Immature natural killer cell (primary cell): ENCODE data around the gene HKDC1. TPM values are rescaled to one million over a fixed set of nuclear protein-coding genes. Genes with fewer than 3 reads are reported as not detected.

Source experiments
- DNase-seq, 3 donors: peaks; one replicate each; pipeline ENCODE4 v3.0.0; 2022; ENCODE audit warnings: mixed read lengths in 1 of 3
- H3K27ac Mint-ChIP-seq, 6 donors: one replicate each; pipeline ENCODE4 v1.8.0; 2020; ENCODE audit warnings: mixed read lengths in 6 of 6, mild to moderate bottlenecking in 5 of 6, inconsistent platforms in 4 of 6, moderate library complexity in 3 of 6
- H3K27me3 Mint-ChIP-seq, 3 donors: one replicate each; pipeline ENCODE4 v1.8.0; 2020 to 2021; ENCODE audit warnings: low read depth in 3 of 3, mild to moderate bottlenecking in 3 of 3, mixed read lengths in 3 of 3, moderate library complexity in 3 of 3, inconsistent platforms in 1 of 3
- H3K36me3 Mint-ChIP-seq, 3 donors: one replicate each; pipeline ENCODE4 v1.8.0; 2020; ENCODE audit warnings: mixed read lengths in 3 of 3, inconsistent platforms in 2 of 3, mild to moderate bottlenecking in 2 of 3
- H3K4me1 Mint-ChIP-seq, 2 donors: one replicate each; pipeline ENCODE4 v1.8.0; 2020; ENCODE audit warnings: inconsistent platforms in 2 of 2, mild to moderate bottlenecking in 2 of 2, mixed read lengths in 2 of 2, moderate library complexity in 1 of 2
- H3K4me3 Mint-ChIP-seq, 5 donors: one replicate each; pipeline ENCODE4 v1.8.0; 2020; ENCODE audit warnings: mild to moderate bottlenecking in 5 of 5, mixed read lengths in 5 of 5, inconsistent platforms in 3 of 5, moderate library complexity in 3 of 5
- H3K9me3 Mint-ChIP-seq, 6 donors: one replicate each; pipeline ENCODE4 v1.8.0; 2020; ENCODE audit warnings: mild to moderate bottlenecking in 6 of 6, mixed read lengths in 6 of 6, inconsistent platforms in 4 of 6, moderate library complexity in 3 of 6
- polyA plus RNA-seq, 3 donors: library from polyadenylated mRNA; unstranded; fragments of 300-500 nt; fragmentation: Illumina TruSeq; gene quantifications; one replicate each; pipeline ENCODE4 v1.2.3, GENCODE V29; 2021

The HKDC1 gene
- polyA plus RNA-seq, 3 donors from 2014 or later, result 0.16 TPM; not detected in 2

DNA sequence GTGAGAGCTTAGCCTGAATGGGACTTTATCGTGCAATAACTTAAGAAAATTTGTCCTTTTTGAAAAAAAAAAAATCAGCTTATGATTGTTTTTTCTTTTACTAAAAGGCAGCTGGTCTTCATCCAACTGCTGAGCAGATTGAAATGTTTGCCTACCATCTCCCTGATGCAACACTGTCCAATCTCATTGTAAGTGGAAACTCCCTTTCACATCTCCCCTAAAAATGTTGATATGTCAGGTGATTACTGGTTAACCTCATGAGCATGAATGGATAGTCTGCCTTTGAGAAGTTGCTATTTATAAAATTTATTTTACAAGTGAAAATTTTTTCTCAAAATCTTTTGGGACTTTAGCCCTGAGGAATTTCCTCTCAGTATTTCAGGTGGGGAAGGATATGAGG is 17.8 kb upstream of the HKDC1 start:
- Mint-ChIP-seq H3K36me3 (peaks cover 19 to 29% (median 25%) of the 10 kb centered on the region in 3 donors), H3K4me3 (peak overlapping the region in 3 of 5 donors; percentile 27 to 55 (median 33)), H3K27me3 (peaks cover 0 to 2% (median 0%) of the 10 kb centered on the region in 3 donors), H3K4me1 (peaks cover 53 to 57% of the 10 kb centered on the region in 2 donors), H3K9me3 (no peaks in the 10 kb centered on the region), H3K27ac (peak overlapping the region; percentile 67 to 91 (median 74))
- DNase-seq, result peak in 2 of 3 donors; percentile 10 to 36

- peak overlapping the region in 4 of 6 donors; percentile 65 to 93 (median 78) for H3K27ac Mint-ChIP-seq
These were observed 11.4 kb upstream of the HKDC1 start for GRCh38 chr10:69208761-69209160.

GRCh38 chr10:69209787-69210484 is 10.2 kb upstream of the HKDC1 start:
- no peak overlapping the region for H3K4me3 Mint-ChIP-seq
- no peak for DNase-seq
- peaks cover 0 to 2% (median 0%) of the 10 kb centered on the region in 3 donors for H3K27me3 Mint-ChIP-seq
- H3K27ac Mint-ChIP-seq, result peak overlapping the region in 5 of 6 donors; percentile 43 to 56 (median 48)
- H3K9me3 Mint-ChIP-seq, result no peaks in the 10 kb centered on the region
- H3K36me3 Mint-ChIP-seq, result peaks cover 19 to 37% (median 32%) of the 10 kb centered on the region in 3 donors
- peaks cover 52 to 62% of the 10 kb centered on the region in 2 donors for H3K4me1 Mint-ChIP-seq

More at GRCh38 chr10:69208761-69209160, 11.4 kb upstream of the HKDC1 start:
- no peaks in the 10 kb centered on the region for H3K9me3 Mint-ChIP-seq
- H3K36me3 Mint-ChIP-seq, result peaks cover 19 to 37% (median 32%) of the 10 kb centered on the region in 3 donors
- no peak for DNase-seq
- H3K4me1 Mint-ChIP-seq, result peaks cover 52 to 59% of the 10 kb centered on the region in 2 donors
- no peak overlapping the region for H3K4me3 Mint-ChIP-seq
- H3K27me3 Mint-ChIP-seq, result peaks cover 0 to 2% (median 0%) of the 10 kb centered on the region in 3 donors

DNA sequence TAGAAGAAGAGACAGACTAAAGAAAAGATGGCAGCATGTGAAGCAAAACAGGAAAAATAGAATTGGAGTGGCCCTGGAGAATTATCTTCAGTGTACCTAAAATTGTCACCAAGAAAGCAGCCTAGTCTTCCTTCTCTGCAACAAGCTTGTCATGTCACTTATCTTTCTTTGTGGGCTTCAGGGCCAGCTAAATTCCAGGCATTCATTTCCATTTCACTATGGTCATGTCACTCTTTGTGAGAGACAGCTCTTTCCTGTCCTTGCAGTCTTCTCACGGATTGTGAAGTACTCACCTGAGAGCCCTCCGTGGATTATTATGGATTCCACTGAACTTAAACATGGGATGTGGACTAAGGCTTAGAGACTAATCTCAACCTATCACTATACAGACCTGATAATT is 9.0 kb upstream of the HKDC1 start:
- no peaks in the 10 kb centered on the region for H3K9me3 Mint-ChIP-seq
- peaks cover 53 to 62% of the 10 kb centered on the region in 2 donors for H3K4me1 Mint-ChIP-seq
- H3K36me3 Mint-ChIP-seq, result peaks cover 19 to 36% (median 29%) of the 10 kb centered on the region in 3 donors
- no peak overlapping the region for H3K4me3 Mint-ChIP-seq
- peak overlapping the region in 2 of 6 donors; percentile 49 to 71 for H3K27ac Mint-ChIP-seq
- peaks cover 0 to 2% (median 0%) of the 10 kb centered on the region in 3 donors for H3K27me3 Mint-ChIP-seq
- DNase-seq, result no peak

GRCh38 chr10:69211524-69211923 is 8.6 kb upstream of the HKDC1 start:
- peak overlapping the region in 1 of 6 donors; percentile 53 for H3K27ac Mint-ChIP-seq
- peaks cover 53 to 62% of the 10 kb centered on the region in 2 donors for H3K4me1 Mint-ChIP-seq

DNA sequence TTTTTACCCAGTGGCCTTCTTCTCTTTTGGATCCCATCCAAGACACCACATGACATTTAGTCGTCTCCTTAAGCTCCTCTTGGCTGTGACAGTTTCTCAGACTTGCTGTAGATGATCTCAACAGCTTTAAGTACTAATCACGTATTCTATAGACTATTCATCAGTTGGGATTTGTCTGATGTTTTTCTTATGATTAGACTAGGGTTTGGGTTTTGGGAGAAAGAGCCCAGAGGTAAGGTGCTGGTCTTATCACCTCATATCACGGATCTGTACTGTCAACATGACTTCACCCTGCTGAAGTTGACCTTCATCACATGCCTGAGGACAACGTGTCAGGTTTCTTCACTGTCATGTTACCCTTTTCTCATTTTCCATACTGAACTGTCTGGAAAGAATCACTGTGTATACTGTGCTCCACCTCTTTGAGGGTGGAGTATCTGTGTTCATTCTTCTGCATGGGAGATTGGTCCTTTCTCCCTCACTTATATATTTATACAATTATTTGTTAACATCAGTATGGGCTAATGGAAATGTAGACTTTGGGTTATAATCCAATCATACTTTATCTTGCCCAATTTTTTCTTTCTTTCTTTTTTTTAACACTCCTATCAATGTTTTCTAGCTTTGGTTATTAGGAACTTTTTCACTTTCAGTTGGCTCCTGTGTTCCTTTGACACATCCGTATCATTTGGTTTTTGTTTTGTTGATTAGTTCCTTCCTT is 6.4 kb upstream of the HKDC1 start:
- Mint-ChIP-seq H3K9me3 (no peaks in the 10 kb centered on the region), H3K4me1 (peaks cover 37 to 42% of the 10 kb centered on the region in 2 donors), H3K27ac (peak overlapping the region in 2 of 6 donors; percentile 23 to 45), H3K36me3 (peaks cover 7 to 19% (median 10%) of the 10 kb centered on the region in 3 donors), H3K27me3 (peaks cover 0 to 2% (median 2%) of the 10 kb centered on the region in 3 donors), H3K4me3 (peak overlapping the region in 1 of 5 donors; percentile 5)
- DNase-seq, result no peak

More at GRCh38 chr10:69211524-69211923, 8.6 kb upstream of the HKDC1 start:
- peaks cover 15 to 32% (median 24%) of the 10 kb centered on the region in 3 donors for H3K36me3 Mint-ChIP-seq
- H3K27me3 Mint-ChIP-seq, result no peaks in the 10 kb centered on the region
- DNase-seq, result no peak
- H3K4me3 Mint-ChIP-seq, result no peak overlapping the region
- no peaks in the 10 kb centered on the region for H3K9me3 Mint-ChIP-seq

- DNase-seq, result no peak
- Mint-ChIP-seq H3K27ac (peak overlapping the region in 3 of 6 donors; percentile 23 to 89 (median 86)), H3K9me3 (no peaks in the 10 kb centered on the region), H3K4me1 (peaks cover 36 to 37% of the 10 kb centered on the region in 2 donors), H3K27me3 (peaks cover 0 to 2% (median 2%) of the 10 kb centered on the region in 3 donors), H3K36me3 (peaks cover 0 to 9% (median 2%) of the 10 kb centered on the region in 3 donors), H3K4me3 (peak overlapping the region in 2 of 5 donors; percentile 74 to 82)
These were observed 5.4 kb upstream of the HKDC1 start for GRCh38 chr10:69214666-69215131.

- Mint-ChIP-seq H3K27ac (peak overlapping the region; percentile 63 to 90 (median 88)), H3K9me3 (no peaks in the 10 kb centered on the region), H3K27me3 (peaks cover 2 to 4% (median 3%) of the 10 kb centered on the region in 3 donors), H3K36me3 (peaks cover 0 to 4% (median 0%) of the 10 kb centered on the region in 3 donors), H3K4me3 (peak overlapping the region; percentile 33 to 82 (median 68)), H3K4me1 (peaks cover 33 to 36% of the 10 kb centered on the region in 2 donors)
- DNase-seq, result peak in 2 of 3 donors; percentile 21 to 40
These were observed 4.5 kb upstream of the HKDC1 start for GRCh38 chr10:69215405-69216171.

- peaks cover 0 to 4% (median 0%) of the 10 kb centered on the region in 3 donors for H3K36me3 Mint-ChIP-seq
These were observed 3.5 kb upstream of the HKDC1 start for GRCh38 chr10:69216577-69217118.

GRCh38 chr10:69217119-69217754 is 2.9 kb upstream of the HKDC1 start:
- Mint-ChIP-seq H3K36me3 (peaks cover 0 to 4% (median 0%) of the 10 kb centered on the region in 3 donors), H3K9me3 (no peaks in the 10 kb centered on the region), H3K27me3 (peaks cover 2 to 4% (median 4%) of the 10 kb centered on the region in 3 donors), H3K4me1 (peaks cover 42 to 51% of the 10 kb centered on the region in 2 donors), H3K27ac (no peak overlapping the region), H3K4me3 (no peak overlapping the region)
- no peak for DNase-seq

More at GRCh38 chr10:69216577-69217118, 3.5 kb upstream of the HKDC1 start:
- DNase-seq, result no peak
- Mint-ChIP-seq H3K9me3 (no peaks in the 10 kb centered on the region), H3K4me1 (peaks cover 37 to 45% of the 10 kb centered on the region in 2 donors), H3K27ac (peak overlapping the region in 1 of 6 donors; percentile 2), H3K27me3 (peaks cover 2 to 4% (median 4%) of the 10 kb centered on the region in 3 donors), H3K4me3 (no peak overlapping the region)

GRCh38 chr10:69218831-69219230 is 1.3 kb upstream of the HKDC1 start:
- no peak for DNase-seq
- H3K27ac Mint-ChIP-seq, result peak overlapping the region in 1 of 6 donors; percentile 56
- no peaks in the 10 kb centered on the region for H3K9me3 Mint-ChIP-seq
- H3K36me3 Mint-ChIP-seq, result no peaks in the 10 kb centered on the region
- peaks cover 2 to 4% (median 4%) of the 10 kb centered on the region in 3 donors for H3K27me3 Mint-ChIP-seq
- H3K4me3 Mint-ChIP-seq, result no peak overlapping the region
- peaks cover 49 to 60% of the 10 kb centered on the region in 2 donors for H3K4me1 Mint-ChIP-seq

DNA sequence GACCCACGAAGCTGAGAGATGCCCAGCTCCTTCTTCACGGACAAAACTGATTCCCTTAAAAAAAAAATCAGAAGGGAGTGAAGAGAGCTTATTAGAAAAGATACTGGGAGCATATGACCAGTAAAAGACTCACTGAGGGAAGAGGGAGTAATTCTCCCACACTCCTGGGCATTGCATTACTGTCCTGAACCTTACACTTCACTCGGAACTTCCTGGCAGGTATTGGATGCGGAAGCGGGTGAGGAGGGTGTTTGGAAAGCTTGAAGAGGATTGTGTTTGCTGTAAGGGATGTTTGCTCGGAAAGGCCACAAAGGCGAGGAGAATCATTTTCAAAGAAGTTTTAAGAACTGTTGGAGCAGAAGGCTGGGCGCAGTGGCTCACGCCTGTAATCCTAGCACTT is 375 bp downstream of the HKDC1 start:
- Mint-ChIP-seq H3K36me3 (no peaks in the 10 kb centered on the region), H3K27ac (peak overlapping the region in 2 of 6 donors; percentile 62 to 83), H3K27me3 (peaks cover 3 to 4% (median 4%) of the 10 kb centered on the region in 3 donors), H3K4me1 (peaks cover 42 to 54% of the 10 kb centered on the region in 2 donors), H3K4me3 (no peak overlapping the region), H3K9me3 (no peaks in the 10 kb centered on the region)
- no peak for DNase-seq
